KMS-11 (cell line): ENCODE results near the gene TMEM127.

Experiments
- H2AFZ ChIP-seq: fragments of 200-600 bp; sonication (generic); 2 replicates; pipeline ENCODE4 v1.6.1; 2016; ENCODE audit warnings: antibody characterized with exemption, mixed run types, low read depth
- H3K27ac ChIP-seq: fragments of 200-600 bp; sonication (generic); 2 replicates; pipeline ENCODE4 v1.6.1; 2016; ENCODE audit warnings: mild to moderate bottlenecking, mixed run types
- H3K27me3 ChIP-seq: fragments of 200-600 bp; sonication (generic); 2 replicates; pipeline ENCODE4 v1.6.1; 2017; ENCODE audit warnings: mild to moderate bottlenecking, low read depth, mixed run types, moderate library complexity; ENCODE audit not compliant: insufficient read depth
- H3K36me3 ChIP-seq: fragments of 200-600 bp; sonication (generic); 2 replicates; pipeline ENCODE4 v1.6.1; 2017; ENCODE audit warnings: mild to moderate bottlenecking, mixed run types; ENCODE audit not compliant: insufficient read depth
- H3K4me1 ChIP-seq: fragments of 200-600 bp; sonication (generic); 2 replicates; pipeline ENCODE4 v1.6.1; 2016; ENCODE audit warnings: mild to moderate bottlenecking, low read depth, mixed run types; ENCODE audit not compliant: poor library complexity, severe bottlenecking
- H3K4me2 ChIP-seq: fragments of 200-600 bp; sonication (generic); 2 replicates; pipeline ENCODE4 v1.7.0; 2016; ENCODE audit warnings: mild to moderate bottlenecking, mixed run types
- H3K4me3 ChIP-seq: fragments of 200-600 bp; sonication (generic); IDR thresholded peaks from 2 replicates; pipeline ENCODE4 v1.6.1; 2017; ENCODE audit warnings: low read depth, low read length, mixed read lengths; ENCODE audit not compliant: insufficient read depth
- H3K79me2 ChIP-seq: fragments of 200-600 bp; sonication (generic); 2 replicates; pipeline ENCODE4 v1.6.1; 2016; ENCODE audit warnings: low read depth, mixed run types; ENCODE audit not compliant: insufficient read depth
- H3K9ac ChIP-seq: fragments of 200-600 bp; sonication (generic); 2 replicates; pipeline ENCODE4 v1.6.1; 2016; ENCODE audit warnings: mild to moderate bottlenecking, mixed run types
- H4K20me1 ChIP-seq: fragments of 200-600 bp; sonication (generic); 2 replicates; pipeline ENCODE4 v1.6.1; 2016; ENCODE audit warnings: mild to moderate bottlenecking, mixed run types; ENCODE audit not compliant: insufficient read depth
- TF ChIP-seq, protein P1 (sequence below): fragments of 200-600 bp; sonication (generic); conservative IDR thresholded peaks from 2 replicates; pipeline ENCODE4 v1.6.1; 2017; ENCODE audit warnings: low read depth, mild to moderate bottlenecking, antibody characterized with exemption, low read length, moderate library complexity, mixed read lengths

The TMEM127 gene

DNA sequence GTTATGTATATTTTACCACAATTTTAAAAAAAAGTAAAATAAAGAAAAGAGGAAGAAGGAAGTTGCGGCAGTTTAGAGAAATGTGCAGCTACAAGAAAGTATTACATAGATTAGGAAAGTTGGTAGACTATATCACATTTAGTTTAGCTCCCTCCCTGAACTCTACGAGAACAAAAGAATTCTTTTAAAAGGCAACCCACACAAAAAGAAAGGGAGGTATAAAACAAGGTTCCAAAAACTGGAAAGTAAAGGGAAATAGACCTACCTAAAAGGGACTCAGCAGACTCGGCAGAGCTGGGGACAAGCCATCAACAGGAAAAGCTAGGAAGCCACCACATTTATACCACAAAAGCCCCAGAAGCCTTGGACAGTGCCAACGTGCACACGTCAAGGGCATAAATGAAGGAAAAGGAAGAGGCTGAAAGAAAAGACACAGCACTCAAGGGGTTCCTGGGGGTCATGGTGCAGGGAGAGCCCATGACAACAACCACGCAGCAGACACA is 9.1 kb downstream of the TMEM127 start:
- Histone ChIP-seq H3K4me1 (peaks cover 19% of the 10 kb centered on the region), H3K4me2 (no peak overlapping the region), H3K79me2 (peaks cover 1% of the 10 kb centered on the region; the same call in 1 of the 2 replicates)

DNA sequence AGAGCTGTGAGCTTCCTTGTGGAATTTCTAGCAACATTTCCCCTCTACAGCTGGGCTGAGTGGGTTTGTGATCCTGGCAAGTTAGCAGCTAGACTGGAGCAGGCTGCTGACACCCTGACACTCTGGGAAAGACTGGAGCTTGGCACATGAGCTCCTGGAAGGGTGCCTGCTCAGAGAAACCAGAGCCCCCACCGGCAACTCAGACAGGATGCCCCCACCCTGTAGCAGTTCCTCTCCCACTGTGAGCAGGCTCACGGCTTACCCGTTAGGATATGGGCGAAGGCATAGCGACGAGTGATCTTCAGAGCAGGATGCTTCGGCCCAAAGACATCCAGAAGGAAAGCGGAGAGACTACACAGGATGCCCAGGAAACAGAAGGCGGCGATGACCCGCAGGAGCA is 11.2 kb downstream of the TMEM127 start:
- Histone ChIP-seq H3K4me1 (no peaks in the 10 kb centered on the region), H3K36me3 (no peaks in the 10 kb centered on the region), H2AFZ (no peak overlapping the region), H4K20me1 (no peaks in the 10 kb centered on the region), H3K9ac (no peak overlapping the region), H3K27me3 (no peaks in the 10 kb centered on the region), H3K27ac (no peak overlapping the region), H3K79me2 (no peaks in the 10 kb centered on the region), H3K4me2 (no peak overlapping the region), H3K4me3 (no peak overlapping the region)
- TF ChIP-seq, protein P1, sequence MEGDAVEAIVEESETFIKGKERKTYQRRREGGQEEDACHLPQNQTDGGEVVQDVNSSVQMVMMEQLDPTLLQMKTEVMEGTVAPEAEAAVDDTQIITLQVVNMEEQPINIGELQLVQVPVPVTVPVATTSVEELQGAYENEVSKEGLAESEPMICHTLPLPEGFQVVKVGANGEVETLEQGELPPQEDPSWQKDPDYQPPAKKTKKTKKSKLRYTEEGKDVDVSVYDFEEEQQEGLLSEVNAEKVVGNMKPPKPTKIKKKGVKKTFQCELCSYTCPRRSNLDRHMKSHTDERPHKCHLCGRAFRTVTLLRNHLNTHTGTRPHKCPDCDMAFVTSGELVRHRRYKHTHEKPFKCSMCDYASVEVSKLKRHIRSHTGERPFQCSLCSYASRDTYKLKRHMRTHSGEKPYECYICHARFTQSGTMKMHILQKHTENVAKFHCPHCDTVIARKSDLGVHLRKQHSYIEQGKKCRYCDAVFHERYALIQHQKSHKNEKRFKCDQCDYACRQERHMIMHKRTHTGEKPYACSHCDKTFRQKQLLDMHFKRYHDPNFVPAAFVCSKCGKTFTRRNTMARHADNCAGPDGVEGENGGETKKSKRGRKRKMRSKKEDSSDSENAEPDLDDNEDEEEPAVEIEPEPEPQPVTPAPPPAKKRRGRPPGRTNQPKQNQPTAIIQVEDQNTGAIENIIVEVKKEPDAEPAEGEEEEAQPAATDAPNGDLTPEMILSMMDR: no peak

More for the DNA sequence above, 9.1 kb downstream of the TMEM127 start:
- TF ChIP-seq, protein P1: no peak
- Histone ChIP-seq H2AFZ (no peak overlapping the region), H3K9ac (no peak overlapping the region), H3K27me3 (no peaks in the 10 kb centered on the region), H4K20me1 (no peaks in the 10 kb centered on the region), H3K36me3 (no peaks in the 10 kb centered on the region), H3K27ac (no peak overlapping the region), H3K4me3 (no peak overlapping the region)

DNA sequence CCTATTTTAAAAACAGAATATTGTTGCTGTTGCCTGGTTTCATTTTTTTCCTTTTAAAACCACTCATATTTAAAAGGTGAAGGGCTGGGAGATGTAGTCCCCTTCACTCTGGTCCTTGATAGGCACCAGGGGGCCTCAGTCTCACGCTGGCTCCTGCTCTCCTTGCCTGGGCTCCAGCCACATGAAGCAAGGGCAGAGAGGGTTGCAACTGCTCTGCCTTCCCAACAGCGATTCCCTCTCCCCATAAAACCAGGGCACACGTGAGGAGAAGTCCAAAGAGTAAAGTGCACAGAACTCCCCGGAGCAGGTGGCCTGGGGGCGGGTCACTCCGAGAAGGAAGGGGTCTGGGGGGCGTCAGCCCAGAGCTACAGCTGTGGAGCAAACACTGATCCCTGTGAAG is 12.8 kb downstream of the TMEM127 start:
- Histone ChIP-seq H3K36me3 (no peaks in the 10 kb centered on the region), H2AFZ (no peak overlapping the region), H3K4me2 (no peak overlapping the region), H3K4me1 (no peaks in the 10 kb centered on the region), H3K27me3 (no peaks in the 10 kb centered on the region), H4K20me1 (no peaks in the 10 kb centered on the region), H3K9ac (no peak overlapping the region), H3K79me2 (no peaks in the 10 kb centered on the region), H3K4me3 (no peak overlapping the region), H3K27ac (no peak overlapping the region)
- TF ChIP-seq, protein P1: no peak

DNA sequence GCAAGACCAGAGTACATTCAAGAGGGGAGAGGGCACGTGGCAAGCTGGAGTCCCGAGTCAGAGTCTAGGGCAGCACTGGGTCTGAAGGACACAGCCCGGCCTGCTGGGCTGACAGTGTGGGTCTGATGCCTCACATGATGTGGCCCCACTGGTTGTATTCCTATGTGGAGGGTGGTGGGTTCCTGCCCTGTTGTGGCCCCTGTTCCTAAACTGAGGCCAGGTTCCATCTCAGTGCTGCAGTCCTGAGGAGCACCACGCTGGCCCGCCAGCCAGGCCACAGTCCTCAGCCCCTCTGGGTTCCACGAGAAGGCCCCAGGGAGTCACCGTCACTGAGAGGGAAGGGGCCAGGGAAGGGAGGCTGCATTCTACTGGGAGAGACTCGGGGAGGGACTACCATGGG is 13.3 kb downstream of the TMEM127 start:
- no peaks in the 10 kb centered on the region for H3K4me1 ChIP-seq
- H3K9ac ChIP-seq: no peak overlapping the region
- H3K27me3 ChIP-seq: no peaks in the 10 kb centered on the region
- H4K20me1 ChIP-seq: no peaks in the 10 kb centered on the region
- H3K4me3 ChIP-seq: no peak overlapping the region
- TF ChIP-seq, protein P1: no peak
- no peak overlapping the region for H3K27ac ChIP-seq
- no peaks in the 10 kb centered on the region for H3K79me2 ChIP-seq
- H2AFZ ChIP-seq: no peak overlapping the region
- H3K36me3 ChIP-seq: no peaks in the 10 kb centered on the region
- H3K4me2 ChIP-seq: no peak overlapping the region
